ENCODE results near the gene CACNB2. TPM values are rescaled to one million over a fixed set of nuclear protein-coding genes. Genes with fewer than 3 reads are reported as not detected.

CACNB2 gene
- total RNA-seq, 2 donors from 2014 or later = 9.8 to 12.1 TPM

- Histone ChIP-seq H3K9ac (ENCODE audit: low read depth in 2 of 2, low read length in 2 of 2) (no peak overlapping the region), H3K36me3 (no peaks in the 10 kb centered on the region), H3K4me3 (no peak overlapping the region), H3K4me1 (no peaks in the 10 kb centered on the region), H3K27me3 (no peaks in the 10 kb centered on the region), H3K9me3 (no peaks in the 10 kb centered on the region), H3K27ac (no peak overlapping the region)
- intact Hi-C loops (cut with DNase I) = no loop called here
- TF ChIP-seq CTCF (IDR thresholded peaks at IDR 0.05) = no peak
- DNase-seq = no peak
Measured at GRCh38 chr10:18369859-18370473, 229.7 kb downstream of the CACNB2 start.

GRCh38 chr10:18376650-18377049 lies 236.4 kb downstream of the CACNB2 start:
- Histone ChIP-seq H3K9me3 (no peaks in the 10 kb centered on the region), H3K4me1 (no peaks in the 10 kb centered on the region), H3K27ac (no peak overlapping the region), H3K36me3 (no peaks in the 10 kb centered on the region), H3K9ac (ENCODE audit: low read depth in 2 of 2, low read length in 2 of 2) (no peak overlapping the region), H3K27me3 (no peaks in the 10 kb centered on the region), H3K4me3 (no peak overlapping the region)
- DNase-seq = no peak
- no peak for TF ChIP-seq CTCF (IDR thresholded peaks at IDR 0.05)
- intact Hi-C loops (cut with DNase I) = no loop called here

GRCh38 chr10:18377898-18378297 lies 237.7 kb downstream of the CACNB2 start:
- H3K27me3 ChIP-seq = no peaks in the 10 kb centered on the region
- intact Hi-C loops (cut with DNase I) = no loop called here

DNA sequence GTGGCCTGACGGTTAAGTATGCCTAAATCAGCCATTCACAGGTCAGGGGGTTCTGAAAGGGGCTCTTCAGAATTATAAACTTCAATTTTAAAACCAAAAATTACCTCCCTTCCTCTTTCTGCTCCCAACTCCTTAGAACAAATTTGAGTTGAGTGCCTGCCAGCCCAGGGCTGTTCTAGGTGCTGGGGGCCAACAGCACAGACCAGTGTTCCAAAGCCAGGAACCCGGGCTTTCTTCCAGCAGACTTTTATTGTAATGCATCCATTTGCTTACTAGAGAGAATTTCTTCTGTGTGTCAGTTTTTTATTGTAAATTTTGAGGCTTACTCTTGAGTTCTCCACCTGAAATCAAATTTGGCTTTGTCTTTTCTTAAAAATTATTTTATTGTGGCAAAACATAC lies 238.5 kb downstream of the CACNB2 start:
- no peak for TF ChIP-seq CTCF (IDR thresholded peaks at IDR 0.05)
- Histone ChIP-seq H3K4me1 (no peaks in the 10 kb centered on the region), H3K9me3 (no peaks in the 10 kb centered on the region), H3K27me3 (no peaks in the 10 kb centered on the region), H3K27ac (no peak overlapping the region), H3K9ac (ENCODE audit: low read depth in 2 of 2, low read length in 2 of 2) (no peak overlapping the region), H3K36me3 (no peaks in the 10 kb centered on the region), H3K4me3 (no peak overlapping the region)
- intact Hi-C loops (cut with DNase I) = no loop called here
- DNase-seq = no peak

More at GRCh38 chr10:18377898-18378297, 237.7 kb downstream of the CACNB2 start:
- TF ChIP-seq CTCF (IDR thresholded peaks at IDR 0.05) = no peak
- Histone ChIP-seq H3K9ac (ENCODE audit: low read depth in 2 of 2, low read length in 2 of 2) (no peak overlapping the region), H3K36me3 (no peaks in the 10 kb centered on the region), H3K4me1 (no peaks in the 10 kb centered on the region), H3K4me3 (no peak overlapping the region), H3K9me3 (no peaks in the 10 kb centered on the region), H3K27ac (no peak overlapping the region)
- no peak for DNase-seq

DNA sequence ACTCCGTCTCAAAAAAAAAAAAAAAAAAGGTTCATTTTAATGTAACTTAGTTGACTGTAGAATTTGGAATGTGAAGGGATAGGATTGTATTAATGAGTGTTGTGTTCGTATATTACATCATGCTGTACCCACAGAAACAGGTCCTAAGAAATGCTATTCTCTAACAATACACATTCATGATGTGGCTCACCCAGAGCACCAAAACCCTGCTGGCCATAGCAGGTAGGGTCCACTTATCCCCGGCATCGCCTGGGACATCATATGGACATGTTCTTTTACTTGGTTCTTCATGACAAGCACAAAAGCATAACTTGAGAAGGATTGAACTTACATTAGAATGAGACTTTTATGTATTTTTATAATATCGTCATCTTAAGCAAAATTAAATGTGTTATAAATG lies 241.5 kb downstream of the CACNB2 start:
- H3K9ac ChIP-seq (ENCODE audit: low read depth in 2 of 2, low read length in 2 of 2) = no peak overlapping the region
- H3K27ac ChIP-seq = no peak overlapping the region
- no peak for TF ChIP-seq CTCF (IDR thresholded peaks at IDR 0.05)
- no peaks in the 10 kb centered on the region for H3K27me3 ChIP-seq
- H3K4me1 ChIP-seq = no peaks in the 10 kb centered on the region
- no peaks in the 10 kb centered on the region for H3K9me3 ChIP-seq
- H3K36me3 ChIP-seq = no peaks in the 10 kb centered on the region
- H3K4me3 ChIP-seq = no peak overlapping the region
- intact Hi-C loops (cut with DNase I) = no loop called here
- no peak for DNase-seq

All from colonic mucosa (tissue), 4 donors.